OCI-LY7 (cell line): ENCODE measurements around the gene SRD5A3.
"Not testable (repeated sequence)": the region's sequence is repeated elsewhere in the genome, so short reads cannot be mapped to it uniquely, and the experiment has no call there.

Experiments used
- EZH2phosphoT487 ChIP-seq: fragments of 200-600 bp; sonication (generic); IDR thresholded peaks from 2 replicates; pipeline ENCODE4 v1.6.1; 2018; ENCODE audit warnings: low read depth, borderline replicate concordance, mild to moderate bottlenecking, mixed run types, antibody characterized with exemption, low read length, moderate library complexity, mixed read lengths
- TF ChIP-seq, protein P1 (sequence below): fragments of 200-600 bp; sonication (generic); conservative IDR thresholded peaks from 2 replicates; pipeline ENCODE4 v1.5.1; 2014; ENCODE audit warnings: mild to moderate bottlenecking, antibody characterized with exemption, low read length, moderate library complexity, mixed read lengths

DNA sequence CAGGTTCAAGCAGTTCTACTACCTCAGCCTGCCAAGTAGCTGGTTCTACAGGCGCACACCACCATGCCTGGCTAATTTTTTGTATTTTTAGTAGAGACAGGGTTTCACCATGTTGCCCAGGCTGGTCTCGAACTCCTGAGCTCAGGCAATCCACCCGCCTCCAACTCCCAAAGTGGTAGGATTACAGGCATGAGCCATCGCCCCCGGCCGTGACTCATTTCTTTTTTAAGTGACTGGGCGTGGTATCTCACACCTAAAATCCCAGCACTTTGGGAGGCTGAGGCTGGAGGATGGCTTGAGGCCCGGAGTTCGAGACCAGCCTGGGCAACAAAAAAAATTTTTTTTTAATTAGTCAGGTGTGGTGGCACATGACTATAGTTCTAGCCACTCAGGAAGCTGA, 16.9 kb downstream of the SRD5A3 start:
- TF ChIP-seq, protein P1, sequence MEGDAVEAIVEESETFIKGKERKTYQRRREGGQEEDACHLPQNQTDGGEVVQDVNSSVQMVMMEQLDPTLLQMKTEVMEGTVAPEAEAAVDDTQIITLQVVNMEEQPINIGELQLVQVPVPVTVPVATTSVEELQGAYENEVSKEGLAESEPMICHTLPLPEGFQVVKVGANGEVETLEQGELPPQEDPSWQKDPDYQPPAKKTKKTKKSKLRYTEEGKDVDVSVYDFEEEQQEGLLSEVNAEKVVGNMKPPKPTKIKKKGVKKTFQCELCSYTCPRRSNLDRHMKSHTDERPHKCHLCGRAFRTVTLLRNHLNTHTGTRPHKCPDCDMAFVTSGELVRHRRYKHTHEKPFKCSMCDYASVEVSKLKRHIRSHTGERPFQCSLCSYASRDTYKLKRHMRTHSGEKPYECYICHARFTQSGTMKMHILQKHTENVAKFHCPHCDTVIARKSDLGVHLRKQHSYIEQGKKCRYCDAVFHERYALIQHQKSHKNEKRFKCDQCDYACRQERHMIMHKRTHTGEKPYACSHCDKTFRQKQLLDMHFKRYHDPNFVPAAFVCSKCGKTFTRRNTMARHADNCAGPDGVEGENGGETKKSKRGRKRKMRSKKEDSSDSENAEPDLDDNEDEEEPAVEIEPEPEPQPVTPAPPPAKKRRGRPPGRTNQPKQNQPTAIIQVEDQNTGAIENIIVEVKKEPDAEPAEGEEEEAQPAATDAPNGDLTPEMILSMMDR, result not testable (repeated sequence)
- TF ChIP-seq EZH2phosphoT487, result not testable (repeated sequence)
